HG03066 (cell line): Measurements from ENCODE around the gene IFNL2.
"Not testable (repeated sequence)": the region's sequence is repeated elsewhere in the genome, so short reads cannot be mapped to it uniquely, and the experiment has no call there.

Experiments
- ATAC-seq: cut with Tn5 transposase; IDR thresholded peaks from one replicate; pipeline ENCODE4 v1.9.1; 2021; ENCODE audit warnings: low read depth; ENCODE audit not compliant: unreplicated experiment

IFNL2 gene

GRCh38 chr19:39296055-39296645 lies 28.0 kb downstream of the IFNL2 start, which contains the start of gene IFNL1:
Gene IFNL1, plus strand, starts transcription at chr19:39296407. Its CDS starts 15 bp downstream, at chr19:39296422.
- ATAC-seq: no peak

- ATAC-seq: no peak
Observed at GRCh38 chr19:39296906-39297305, 28.7 kb downstream of the IFNL2 start.

- ATAC-seq: no peak
Observed at GRCh38 chr19:39297931-39298634, 29.9 kb downstream of the IFNL2 start.

- ATAC-seq: no peak
Observed at GRCh38 chr19:39299404-39299803, 31.2 kb downstream of the IFNL2 start.

GRCh38 chr19:39299832-39300231 lies 31.6 kb downstream of the IFNL2 start:
- ATAC-seq: no peak

GRCh38 chr19:39301021-39301420 lies 32.8 kb downstream of the IFNL2 start:
- no peak for ATAC-seq

- ATAC-seq: no peak
Observed at GRCh38 chr19:39301562-39301961, 33.4 kb downstream of the IFNL2 start.

GRCh38 chr19:39303373-39304184 lies 35.4 kb downstream of the IFNL2 start:
- ATAC-seq: no peak

- ATAC-seq: no peak
Observed at GRCh38 chr19:39304185-39304513, 36.0 kb downstream of the IFNL2 start.

- no peak for ATAC-seq
Observed at GRCh38 chr19:39304701-39305571, 36.7 kb downstream of the IFNL2 start.

- ATAC-seq: no peak
Observed at GRCh38 chr19:39306075-39306474, 37.9 kb downstream of the IFNL2 start.

- no peak for ATAC-seq
Observed at GRCh38 chr19:39307046-39307821, 39.0 kb downstream of the IFNL2 start.

GRCh38 chr19:39307822-39308530 lies 39.8 kb downstream of the IFNL2 start:
- no peak for ATAC-seq

GRCh38 chr19:39308531-39309304 lies 40.5 kb downstream of the IFNL2 start:
- ATAC-seq: no peak

- not testable (repeated sequence) for ATAC-seq
Observed at GRCh38 chr19:39309305-39309670, 41.1 kb downstream of the IFNL2 start.

- no peak for ATAC-seq
Observed at GRCh38 chr19:39310558-39311311, 42.5 kb downstream of the IFNL2 start.

- ATAC-seq: no peak
Observed at GRCh38 chr19:39314016-39314728, 46.0 kb downstream of the IFNL2 start.
